ENCODE data around the gene ANKMY2.
"Not testable (repeated sequence)": the region's sequence is repeated elsewhere in the genome, so short reads cannot be mapped to it uniquely, and the experiment has no call there.

ANKMY2 gene

DNA sequence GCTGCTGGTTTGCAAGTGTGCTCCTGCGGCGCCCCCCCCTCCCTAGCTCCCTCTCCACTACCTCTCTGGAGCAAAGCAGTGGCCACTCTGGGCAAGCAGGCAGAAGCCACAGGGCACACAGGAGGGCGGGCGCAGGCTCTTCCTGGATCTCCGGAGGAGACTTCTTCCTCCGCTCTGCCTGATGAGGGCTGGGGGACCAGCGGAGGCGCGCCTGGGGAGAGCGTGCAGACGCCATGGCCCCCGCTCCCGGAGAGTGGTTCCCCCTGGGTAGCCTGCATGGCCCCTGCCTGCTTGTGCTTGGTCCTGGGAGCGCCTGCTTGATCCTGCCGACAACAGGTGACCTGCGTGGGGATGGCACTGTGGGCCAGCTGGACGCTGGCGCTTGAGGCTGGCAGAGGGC is 29.0 kb downstream of the ANKMY2 start:
- no peak for FAIRE-seq

DNA sequence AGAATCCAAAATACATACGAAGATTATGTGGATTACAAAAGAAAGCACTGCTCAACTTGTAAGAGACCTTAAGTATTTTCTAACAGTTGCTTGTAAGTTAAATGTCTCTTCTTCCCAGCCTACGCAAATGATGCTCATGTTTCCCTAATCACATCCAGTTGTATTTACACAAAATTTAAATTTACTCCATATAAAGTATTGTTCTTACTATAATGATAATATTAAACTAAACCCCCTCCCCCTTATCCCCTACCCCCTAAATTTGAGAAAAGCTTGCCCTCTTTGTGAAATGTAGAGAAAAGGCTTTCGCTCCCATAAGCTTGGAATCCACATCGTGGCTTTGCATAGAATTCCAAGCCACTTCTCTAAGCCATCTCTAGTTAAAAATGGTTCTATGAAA is 29.4 kb downstream of the ANKMY2 start:
- no peak for FAIRE-seq

DNA sequence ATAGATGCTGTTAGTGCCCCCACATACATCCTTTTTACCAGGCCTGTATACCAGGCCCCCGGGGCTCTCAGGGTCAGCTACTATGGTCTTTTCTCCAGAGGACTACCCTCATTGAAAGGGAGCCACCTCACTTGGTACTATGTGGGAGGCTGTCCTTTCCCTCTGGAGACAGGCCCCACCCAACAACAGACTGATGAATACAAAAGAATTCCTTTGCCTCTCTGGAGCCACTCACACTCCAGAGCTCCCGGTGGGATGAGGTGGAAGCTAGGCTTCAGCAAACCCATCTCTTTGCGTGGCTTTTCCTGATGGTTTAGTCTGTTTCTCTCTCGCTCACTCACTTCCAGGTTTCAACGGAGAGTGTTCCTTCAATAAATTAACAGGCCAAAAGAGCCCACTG is 30.3 kb downstream of the ANKMY2 start:
- no peak for FAIRE-seq

- no peak for FAIRE-seq
Measured at GRCh38 chr7:16611711-16612110, 33.8 kb downstream of the ANKMY2 start.

- FAIRE-seq = no peak
Measured at GRCh38 chr7:16609842-16610450, 35.6 kb downstream of the ANKMY2 start.

- no peak for FAIRE-seq
Measured at GRCh38 chr7:16606704-16607103, 38.9 kb downstream of the ANKMY2 start.

GRCh38 chr7:16604054-16604453 is 41.5 kb downstream of the ANKMY2 start:
- FAIRE-seq = peak; percentile 25

GRCh38 chr7:16603633-16604032 is 41.9 kb downstream of the ANKMY2 start:
- FAIRE-seq = no peak

DNA sequence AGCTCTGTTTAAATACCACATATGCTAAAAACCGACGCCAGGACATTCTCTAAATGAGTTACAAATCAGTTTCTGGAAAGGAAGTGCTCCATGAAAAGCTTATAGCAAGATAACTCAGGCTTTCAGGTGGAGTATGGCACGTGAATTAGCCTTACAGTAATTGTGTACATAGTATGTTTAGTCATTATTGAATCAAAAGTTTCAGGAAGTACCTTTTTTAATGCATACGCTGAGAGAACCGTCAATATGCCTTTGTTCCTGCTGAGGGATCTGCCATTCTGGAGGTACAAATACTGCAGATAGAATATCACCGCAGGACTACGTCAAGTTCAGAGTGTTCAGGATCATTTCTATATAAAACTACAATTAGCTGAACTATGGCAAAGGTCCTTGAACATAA is 45.7 kb downstream of the ANKMY2 start:
- FAIRE-seq = no peak

DNA sequence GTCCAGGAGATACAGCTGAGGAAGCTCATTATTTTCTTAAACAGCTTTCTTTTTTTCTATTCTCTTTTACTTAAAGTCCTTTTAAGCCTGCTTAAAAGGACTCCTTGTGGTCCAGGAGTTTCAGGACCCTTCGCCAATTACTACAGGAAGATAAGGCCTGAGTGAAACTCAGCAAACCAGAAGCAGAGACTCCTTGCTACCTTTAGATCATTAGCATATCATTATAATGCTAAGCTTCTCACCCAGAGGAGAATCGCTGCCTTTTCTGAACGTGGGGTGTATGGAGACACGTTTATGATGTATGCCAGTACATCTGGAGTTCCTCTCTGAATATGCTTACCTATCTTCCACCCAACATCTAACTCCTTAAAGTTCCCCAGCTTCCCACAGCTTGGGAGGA is 47.5 kb downstream of the ANKMY2 start:
- no peak for FAIRE-seq

GRCh38 chr7:16595596-16595995 is 50.0 kb downstream of the ANKMY2 start:
- FAIRE-seq = not testable (repeated sequence)

DNA sequence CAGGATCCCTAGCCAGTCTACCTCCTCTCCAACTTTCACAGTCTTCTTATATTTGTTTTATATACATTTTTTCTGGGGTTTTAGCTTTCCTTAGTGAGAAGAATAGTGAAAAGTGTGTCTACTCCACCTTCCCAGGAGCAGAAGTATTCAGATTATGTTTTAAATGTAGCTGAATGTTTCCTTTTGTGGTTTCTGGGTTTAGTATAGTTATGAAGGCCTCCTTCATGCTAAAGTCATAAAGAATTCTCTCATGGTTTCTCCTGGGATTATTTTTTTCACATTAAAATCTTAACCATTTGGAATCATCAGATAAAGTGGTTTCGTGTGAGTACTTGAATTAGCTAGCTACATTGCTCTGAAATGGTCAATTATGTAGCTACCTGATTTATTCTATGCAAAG is 50.9 kb downstream of the ANKMY2 start:
- no peak for FAIRE-seq

DNA sequence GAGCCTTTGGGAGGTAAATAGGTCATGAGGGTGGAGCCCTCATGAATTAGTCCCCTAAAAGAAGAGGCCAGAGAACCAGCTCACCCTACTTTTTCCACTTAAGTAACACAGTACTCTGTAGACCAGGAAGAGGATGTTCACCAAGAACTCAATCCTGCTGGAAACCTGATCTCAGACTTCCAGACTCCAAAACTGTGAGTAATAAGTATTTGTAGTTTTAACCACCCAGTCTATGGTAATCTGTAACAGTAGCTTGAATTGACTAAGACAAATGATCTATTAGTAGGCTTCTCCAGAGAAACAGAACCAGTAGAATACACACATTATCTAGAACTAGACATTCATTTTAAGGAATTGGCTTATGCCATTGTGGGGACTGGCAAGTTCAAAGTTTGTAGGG is 51.5 kb downstream of the ANKMY2 start:
- no peak for FAIRE-seq

- no peak for FAIRE-seq
Measured at GRCh38 chr7:16592395-16592794, 53.2 kb downstream of the ANKMY2 start.

DNA sequence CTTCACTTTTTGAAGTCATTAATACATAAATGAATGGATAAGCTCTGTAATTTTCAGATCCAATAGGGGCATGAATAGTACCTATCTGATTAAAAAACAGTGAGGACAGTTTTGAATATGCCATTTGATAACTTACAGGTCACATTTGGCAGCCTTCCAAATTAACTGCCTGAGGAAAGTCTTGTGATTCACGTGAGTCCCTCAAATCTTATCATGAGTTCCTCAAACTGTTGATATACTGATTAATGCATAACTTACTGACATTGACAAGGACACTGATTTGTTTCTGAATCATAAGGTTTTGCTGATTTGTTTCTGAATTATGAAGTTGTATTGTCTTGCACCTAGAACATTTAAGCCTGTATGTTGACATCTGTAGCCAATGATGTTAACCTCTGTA is 55.1 kb downstream of the ANKMY2 start:
- no peak for FAIRE-seq

DNA sequence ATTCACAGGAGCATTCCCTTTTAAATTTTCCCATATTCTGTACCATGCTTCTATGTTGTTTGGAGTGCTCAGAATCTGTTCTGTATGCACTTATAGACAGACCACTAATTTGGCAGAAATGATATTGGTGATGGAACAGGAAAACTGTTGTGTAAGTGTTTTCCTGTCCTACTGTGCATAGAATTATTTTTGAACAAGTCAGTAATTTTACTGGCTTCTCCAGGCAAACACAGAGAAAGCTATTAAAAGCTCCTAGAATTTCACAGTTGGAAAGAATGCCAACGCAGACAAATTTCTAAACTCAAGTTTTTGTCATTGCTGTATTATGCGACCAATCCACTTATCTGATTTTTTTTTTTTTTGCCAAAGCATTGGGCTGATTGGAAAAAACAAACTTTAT is 55.7 kb downstream of the ANKMY2 start:
- no peak for FAIRE-seq

DNA sequence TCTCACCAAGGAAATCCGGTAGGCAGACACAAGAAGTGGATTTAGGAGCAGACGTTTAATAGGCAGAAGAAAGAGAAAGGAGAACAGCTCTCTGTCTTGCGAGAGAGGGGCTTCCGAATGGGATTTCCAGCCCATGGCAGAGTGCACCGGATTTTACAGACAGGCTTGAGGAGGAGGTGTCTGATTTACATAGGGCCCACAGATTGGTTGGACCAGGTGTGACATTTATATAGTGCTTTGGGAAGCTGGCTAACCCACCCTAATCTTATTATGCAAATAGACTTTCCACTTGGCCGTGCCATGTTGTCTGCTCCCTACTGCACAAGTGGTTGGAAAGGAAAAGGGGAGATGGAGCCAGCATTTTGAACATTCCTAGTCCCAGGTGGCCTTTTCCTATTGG is 57.8 kb downstream of the ANKMY2 start:
- no peak for FAIRE-seq

GRCh38 chr7:16587129-16587528 is 58.4 kb downstream of the ANKMY2 start:
- FAIRE-seq = no peak

DNA sequence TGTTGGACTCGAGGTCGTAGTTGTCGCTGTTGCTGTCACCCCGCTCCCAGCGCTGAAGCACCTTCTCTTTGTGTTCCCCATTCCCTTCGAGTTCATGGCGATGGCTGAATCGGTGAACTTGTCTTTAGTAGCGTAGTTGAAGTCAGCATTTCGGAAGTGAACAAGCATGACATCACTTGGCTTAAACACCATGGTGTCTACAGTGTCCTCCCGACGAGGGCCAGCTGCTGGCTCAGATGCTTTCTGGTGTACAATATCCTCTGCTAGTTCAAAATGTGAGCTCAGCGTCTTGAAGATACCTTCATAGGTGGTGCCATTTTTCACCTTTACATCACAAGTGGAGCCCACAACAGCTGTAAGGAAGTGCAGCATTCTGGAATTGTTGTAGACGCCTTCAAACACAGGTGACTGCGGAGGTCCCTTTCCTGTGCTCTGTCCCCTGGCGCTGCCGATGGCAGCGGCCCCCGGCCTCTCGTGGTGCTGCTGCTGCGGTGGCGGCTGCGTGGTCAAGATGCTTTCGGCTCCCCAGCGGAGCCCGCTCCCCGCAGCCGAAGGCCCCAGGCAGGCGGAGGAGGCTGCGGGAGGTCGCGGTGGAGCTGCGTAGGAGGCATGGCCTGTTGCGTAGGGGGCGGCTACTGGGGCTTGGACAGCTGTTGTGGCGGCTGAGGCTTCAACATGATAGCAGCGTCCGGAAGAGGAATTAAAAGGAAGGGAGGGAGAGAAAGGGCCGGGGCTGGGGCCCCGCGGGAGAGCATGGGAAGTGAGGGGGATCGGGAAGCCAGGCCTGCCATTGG is 59.3 kb downstream of the ANKMY2 start:
- FAIRE-seq = no peak

DNA sequence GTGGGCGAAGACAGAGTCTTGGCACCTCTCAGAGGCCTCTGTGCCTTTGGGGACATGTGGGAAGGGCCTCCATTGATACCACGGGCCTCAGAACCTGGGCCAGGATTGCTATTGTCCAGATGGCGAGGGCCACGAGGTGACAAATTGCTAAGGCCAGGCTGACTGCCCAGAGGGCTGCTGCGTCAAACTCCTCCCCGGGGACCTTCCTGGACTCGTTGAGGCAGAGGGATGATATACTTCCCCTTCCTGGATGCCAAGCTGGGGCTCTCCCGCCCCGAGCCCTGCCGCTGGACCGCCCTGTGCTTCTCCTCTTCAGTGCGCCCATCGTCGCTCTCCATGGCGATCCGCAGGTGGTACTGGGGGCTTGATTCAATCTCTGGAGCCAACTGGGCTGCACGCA is 60.0 kb downstream of the ANKMY2 start:
- no peak for FAIRE-seq

DNA sequence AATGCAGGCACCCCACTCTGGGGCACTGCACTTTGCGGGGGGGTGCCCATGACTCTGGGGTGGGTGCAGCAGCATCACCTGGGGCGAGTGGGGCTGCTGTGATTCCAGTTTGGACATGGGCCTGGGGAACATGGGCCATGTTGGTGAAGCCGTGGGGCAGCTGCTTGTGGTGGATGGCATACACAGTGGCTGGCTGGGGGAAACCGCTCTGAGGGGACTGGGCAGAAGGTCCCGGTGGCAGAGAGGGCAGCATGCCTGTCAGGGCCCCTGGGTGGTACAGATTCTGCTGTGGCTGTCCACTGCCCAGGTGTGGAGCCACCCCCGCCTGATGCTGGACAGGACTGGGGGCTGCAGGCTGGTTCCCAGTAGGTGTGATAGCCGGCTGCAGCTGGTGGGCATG is 61.7 kb downstream of the ANKMY2 start:
- no peak for FAIRE-seq

DNA sequence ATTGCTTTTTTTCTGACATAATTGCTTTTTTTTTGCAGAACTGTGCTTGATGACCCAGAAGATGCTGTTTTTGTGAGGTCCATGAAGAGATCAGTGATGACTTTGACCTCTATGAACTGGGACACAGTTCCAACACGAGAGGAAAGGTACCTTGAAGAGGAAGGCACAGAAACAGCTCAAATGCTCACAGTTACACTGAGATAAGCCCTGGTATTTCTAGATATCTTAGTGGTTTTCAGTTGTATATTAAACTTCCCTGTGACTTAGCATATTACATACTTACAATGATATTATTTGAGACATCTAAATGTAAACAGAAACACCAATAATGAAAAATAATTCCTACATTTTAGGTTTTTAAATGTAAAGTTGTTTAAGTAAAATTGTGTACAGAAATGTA is 64.3 kb downstream of the ANKMY2 start:
- FAIRE-seq = peak; percentile 48

DNA sequence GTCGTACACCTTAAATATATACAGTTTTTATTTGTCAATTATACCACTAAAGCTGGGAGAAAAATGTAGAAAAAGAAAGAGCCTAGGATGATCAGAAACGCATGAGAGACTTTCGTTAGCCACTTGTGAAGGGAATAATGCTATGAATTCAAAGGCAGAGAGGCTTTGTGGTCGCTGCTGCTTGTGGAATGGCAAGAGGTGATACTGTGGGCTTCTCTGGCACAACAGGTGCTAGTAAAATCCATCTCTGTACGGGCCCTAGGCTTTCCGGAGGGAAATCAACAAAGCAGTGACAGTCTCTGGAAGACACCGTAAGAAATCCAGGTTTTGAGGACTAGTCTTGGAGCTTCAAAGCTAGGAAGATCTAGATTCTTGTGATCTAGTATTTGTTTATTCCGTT is 66.3 kb downstream of the ANKMY2 start:
- no peak for FAIRE-seq

- FAIRE-seq = no peak
Measured at GRCh38 chr7:16571941-16572340, 73.6 kb downstream of the ANKMY2 start.

DNA sequence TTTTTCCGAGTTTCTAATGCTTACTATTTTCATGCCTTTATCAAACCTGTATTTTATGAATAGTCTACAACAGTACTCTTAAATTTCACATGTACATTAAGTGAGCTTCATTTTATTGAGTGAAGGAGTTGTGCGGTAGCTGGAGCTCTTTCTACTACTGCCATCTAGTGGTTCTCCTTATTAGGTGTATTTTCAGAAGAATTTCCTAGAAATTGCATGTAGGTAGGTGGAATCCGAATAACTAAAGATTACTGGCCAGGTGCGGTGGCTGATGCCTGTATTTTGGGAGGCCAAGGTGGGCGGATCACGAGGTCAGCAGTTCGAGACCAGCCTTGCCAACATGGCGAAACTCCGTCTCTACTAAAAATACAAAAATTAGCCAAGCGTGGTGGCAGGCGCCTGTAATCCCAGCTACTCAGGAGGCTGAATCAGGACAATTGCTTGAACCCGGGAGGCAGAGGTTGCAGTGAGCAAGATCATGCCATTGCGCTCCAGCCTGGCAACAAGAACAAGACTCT is 80.6 kb downstream of the ANKMY2 start:
- peak; percentile 94 for FAIRE-seq

Measured in G401.6 (cell line).